GM12878 (cell line): ENCODE data around the gene RERE. TPM values are rescaled to one million over a fixed set of nuclear protein-coding genes. Genes with fewer than 3 reads are reported as not detected.
A peak's percentile ranks its signal among the peaks of the same experiment; 100 is the strongest.

Experiments
- ATAC-seq: fragments of 200-7000 bp; cut with Tn5 transposase; 3 replicates; pipeline ENCODE4 v1.9.1; 2020; ENCODE audit warnings: mild to moderate bottlenecking, moderate library complexity
- BruUV-seq: library from RNA; stranded (reverse); fragments of 400-500 nt; replicated peaks from 2 replicates; lab custom pipeline; 2021; lab: Mats Ljungman, UMichigan
- CTCF ChIA-PET: fragments of 300-600 bp; sonication (Branson Sonifier 250); formaldehyde crosslinking; extraction: SDS; loops from one replicate; lab custom pipeline; 2021; ENCODE audit warnings: inconsistent platforms; lab: Yijun Ruan, JAX
- POLR2A ChIA-PET: fragments of 350-600 bp; formaldehyde crosslinking; extraction: SDS; loops from one replicate; lab custom pipeline; 2021; ENCODE audit warnings: inconsistent platforms; lab: Charles Lee
- RAD21 ChIA-PET: fragments of 300-600 bp; sonication (Branson Sonifier 250); formaldehyde crosslinking; loops from one replicate; lab custom pipeline; 2023; ENCODE audit warnings: antibody characterized with exemption; ENCODE audit not compliant: unreplicated experiment; lab: Charles Lee
- SMC1A ChIA-PET: fragments of 300-600 bp; sonication (Branson Sonifier 250); formaldehyde crosslinking; loops from one replicate; lab custom pipeline; 2023; ENCODE audit not compliant: unreplicated experiment, uncharacterized antibody; lab: Charles Lee
- DNase-seq: peaks from one replicate; pipeline ENCODE4 v3.0.0-alpha.2; 2011; ENCODE audit warnings: low read depth, low spot score
- FAIRE-seq: peaks from 3 replicates; lab custom pipeline; 2011; peaks lifted over from hg19 to GRCh38; lab: Jason Lieb, UNC
- H2AFZ ChIP-seq: 2 replicates; pipeline ENCODE4 v1.6.0; 2011; ENCODE audit warnings: low read depth, low read length, control low read depth; ENCODE audit not compliant: control insufficient read depth
- H3K27ac ChIP-seq: 2 replicates; pipeline ENCODE4 v1.5.1; 2011; ENCODE audit warnings: control low read depth; ENCODE audit not compliant: control insufficient read depth, insufficient read depth
- H3K27me3 ChIP-seq, 2 experiments: replicated peaks in 1 of 2; 2 replicates each; pipeline versions ENCODE4 v1.6.0 to v1.6.1; 2011; ENCODE audit warnings: low read length in 1 of 2; ENCODE audit not compliant: control insufficient read depth in 2 of 2, insufficient read depth in 2 of 2
- H3K36me3 ChIP-seq, 2 experiments: 2 replicates each; pipeline ENCODE4 v1.5.1; 2011; ENCODE audit warnings: low read length in 1 of 2; ENCODE audit not compliant: control insufficient read depth in 2 of 2, insufficient read depth in 2 of 2
- H3K4me1 ChIP-seq: 2 replicates; pipeline ENCODE4 v1.6.1; 2011; ENCODE audit warnings: mild to moderate bottlenecking, low read length, moderate library complexity, mixed read lengths; ENCODE audit not compliant: control insufficient read depth, insufficient read depth
- H3K4me2 ChIP-seq: 2 replicates; pipeline ENCODE4 v1.6.0; 2011; ENCODE audit warnings: control low read depth; ENCODE audit not compliant: control insufficient read depth, insufficient read depth
- H3K4me3 ChIP-seq: fragments of 200-600 bp; sonication (generic); 2 replicates; pipeline ENCODE4 v1.5.1; 2016
- H3K79me2 ChIP-seq: 2 replicates; pipeline ENCODE4 v1.6.0; 2011; ENCODE audit warnings: low read length; ENCODE audit not compliant: control insufficient read depth, insufficient read depth
- H3K9ac ChIP-seq: 2 replicates; pipeline ENCODE4 v1.8.0; 2011; ENCODE audit warnings: low read length, control low read depth, mixed read lengths; ENCODE audit not compliant: control insufficient read depth, insufficient read depth
- H3K9me3 ChIP-seq: replicated peaks from 3 replicates; pipeline ENCODE4 v1.5.1; 2011; ENCODE audit warnings: mild to moderate bottlenecking, low read length; ENCODE audit not compliant: control insufficient read depth, insufficient read depth
- H4K20me1 ChIP-seq: 2 replicates; pipeline ENCODE4 v1.6.0; 2011; ENCODE audit not compliant: control insufficient read depth, insufficient read depth
- BRCA1 ChIP-seq: IDR thresholded peaks from 2 replicates; pipeline ENCODE4 v1.6.1; 2011; ENCODE audit warnings: low read depth, low read length, improper control_type of control experiment
- HCFC1 ChIP-seq: fragments of 150-350 bp; IDR thresholded peaks from 2 replicates; pipeline ENCODE4 v1.6.1; 2014; ENCODE audit warnings: low read length
- POLR2A ChIP-seq: IDR thresholded peaks from 2 replicates; pipeline ENCODE4 v1.6.1; 2011; ENCODE audit warnings: low read depth, mild to moderate bottlenecking, low read length
- RELA ChIP-seq: fragments of 450-650 bp; IDR thresholded peaks from 2 replicates; pipeline ENCODE4 v1.8.0; 2014; ENCODE audit warnings: borderline replicate concordance; ENCODE audit not compliant: partially characterized antibody
- SIN3A ChIP-seq: IDR thresholded peaks from 2 replicates; pipeline ENCODE4 v1.6.1; 2012; ENCODE audit warnings: low read depth, low read length, improper control_type of control experiment
- SP1 ChIP-seq: IDR thresholded peaks from one replicate; pipeline ENCODE4 v1.6.1; 2011; ENCODE audit warnings: low read depth, low read length
- SRF ChIP-seq, 2 experiments: IDR thresholded peaks; 2 replicates each; pipeline ENCODE4 v1.6.1; 2011; ENCODE audit warnings: low read depth in 2 of 2, low read length in 2 of 2, mild to moderate bottlenecking in 1 of 2, moderate library complexity in 1 of 2
- WGBS: methylation state at CpG from one replicate; pipeline ENCODE4 v1.1.6; 2016; ENCODE audit warnings: low lambda C conversion rate; ENCODE audit not compliant: insufficient replicate concordance, insufficient coverage; ENCODE audit errors: missing lambda C conversion rate; 5-methylcytosine and 5-hydroxymethylcytosine counted together
- in situ Hi-C: fragments of 300-500 bp; cut with MboI; formaldehyde crosslinking; loops from 9 replicates; pipeline ENCODE4 v1.14.3; 2018; ENCODE audit warnings: mixed read lengths
- intact Hi-C: fragments of 100-400 bp; cut with micrococcal nuclease; formaldehyde crosslinking; loops from one replicate; pipeline ENCODE4 v1.14.2; 2022; ENCODE audit not compliant: unreplicated experiment
- polyA plus RNA-seq, 11 experiments: library from polyadenylated mRNA; depleted of rRNA in 4 of 11; unstranded in 6 of 11; stranded (reverse) in 5 of 11; fragments of >200 nt; fragmentation: Nextera tagmentation in 4 of 11; fragmentation: Illumina TruSeq in 1 of 11; extraction: Ambion mirVana in 4 of 11; extraction: Trizol in 1 of 11; gene quantifications; 1 replicate in 1 of 11; 2 replicates in 10 of 11; pipeline versions ENCODE4 v1.2.1 to v1.2.3, GENCODE V29; 2011 to 2016; ENCODE audit warnings: inconsistent platforms in 2 of 11, missing spikeins in 2 of 11, low read depth in 1 of 11
- total RNA-seq, 4 experiments: library from RNA; depleted of rRNA in 3 of 4; stranded (reverse); fragments of >200 nt in 3 of 4; fragmentation: Illumina TruSeq in 1 of 4; extraction: Trizol in 1 of 4; gene quantifications; 2 replicates each; pipeline versions ENCODE4 v1.2.1 to v1.2.3, GENCODE V29; 2013 to 2021

RERE gene
- total and polyA plus RNA-seq, 10 of the 15 experiments (the other 5 are each of a cell fraction or from before 2014, with no cell fraction given) = 5.2 to 60.5 (median 20.2) TPM

DNA sequence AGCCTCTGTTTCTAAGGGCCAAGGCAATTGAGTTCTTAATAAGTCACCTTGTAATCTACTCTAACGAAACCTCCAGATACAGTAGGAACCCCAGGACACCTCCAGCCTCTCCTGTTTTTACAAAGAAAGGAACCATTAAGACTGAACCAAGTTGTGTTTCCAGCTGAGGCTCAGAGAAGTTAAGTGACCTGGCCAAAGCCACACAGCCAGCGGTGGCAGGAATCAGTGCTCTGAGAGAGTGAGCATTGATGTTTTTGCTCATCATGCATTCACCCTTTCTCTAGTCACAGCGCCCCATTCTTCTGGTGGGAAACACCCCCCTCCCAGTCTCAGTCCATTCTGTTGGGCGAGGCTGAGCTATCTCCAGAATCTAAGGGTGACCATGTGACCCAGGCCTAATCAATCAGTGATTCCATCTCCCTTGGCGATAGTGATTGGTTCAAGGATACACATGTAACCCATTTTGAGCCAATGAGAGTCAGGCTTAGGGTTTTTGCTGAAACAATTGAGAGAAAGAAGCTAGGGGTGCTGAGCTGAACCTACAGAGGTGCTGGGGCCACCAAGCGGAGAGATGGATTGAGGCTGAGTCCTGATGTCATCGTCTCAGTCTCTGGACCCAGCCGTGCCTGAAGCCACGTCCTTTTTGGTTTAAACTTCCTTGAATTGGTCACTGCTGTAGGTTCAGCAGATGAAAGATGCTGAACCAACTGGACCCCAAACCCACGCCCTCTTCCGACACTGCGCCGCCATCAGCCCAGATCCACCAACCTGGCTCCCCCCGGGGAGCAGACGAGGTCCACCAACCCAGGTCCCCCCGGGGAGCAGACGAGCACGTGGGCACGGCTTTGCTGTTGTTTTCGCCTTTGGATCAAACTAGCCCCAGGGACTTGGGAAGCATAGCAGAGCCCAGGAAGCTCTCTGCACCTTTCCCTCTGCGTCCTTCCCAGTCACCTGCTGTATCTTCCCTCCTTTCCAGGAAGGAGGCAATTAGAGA, 28.0 kb upstream of the RERE start:
- no TSS peak for BruUV-seq
- ChIA-PET RAD21 (interaction anchor here (1.3 to 1.4 kb wide), 3 partner anchors 12 to 290 kb away, joined by 3 to 5 read pairs (median 3); no protein-coding TSS in a partner anchor), POLR2A (interaction anchor here (0.5 kb wide), 1 partner anchor 387 kb away, joined by 8 read pairs; no protein-coding TSS in a partner anchor), SMC1A (interaction anchor here (0.7 to 5.8 kb wide), 6 partner anchors 32 to 284 kb away, joined by 3 to 101 read pairs (median 4); no protein-coding TSS in a partner anchor), CTCF (interaction anchor here (1.0 to 7.9 kb wide), 4 partner anchors 14 to 160 kb away, joined by 3 to 143 read pairs (median 4); no protein-coding TSS in a partner anchor)
- Histone ChIP-seq H3K27me3 (no peaks in the 10 kb centered on the region), H3K4me2 (no peak overlapping the region), H3K36me3 (no peaks in the 10 kb centered on the region), H3K79me2 (peaks cover 1% of the 10 kb centered on the region; the same call in 1 of the 2 replicates), H3K9ac (no peak overlapping the region), H3K9me3 (no peaks in the 10 kb centered on the region; the same call in 2 of the 3 replicates), H3K4me1 (peaks cover 2% of the 10 kb centered on the region; the same call in 1 of the 2 replicates), H4K20me1 (no peaks in the 10 kb centered on the region), H3K4me3 (no peak overlapping the region), H3K27ac (no peak overlapping the region), H2AFZ (no peak overlapping the region)
- 60% methylated on average over 21 of the region's 21 CpGs for WGBS
- FAIRE-seq (peak; percentile 31), ATAC-seq (no peak; the same call in 2 of the 3 replicates), DNase-seq (no peak)
- TF ChIP-seq SIN3A = no peak
- no peak for TF ChIP-seq SP1
- no peak for TF ChIP-seq BRCA1
- TF ChIP-seq SRF (IDR thresholded peaks at IDR 0.05; ENCODE audit: low read depth in 2 of 2, low read length in 2 of 2) = no peak
- no peak for TF ChIP-seq HCFC1
- TF ChIP-seq POLR2A = no peak
- TF ChIP-seq RELA = no peak
- in situ Hi-C loops (no loop called here), intact Hi-C loops (no loop called here)
